Ecto neural progenitor cell (in vitro differentiated cells): ENCODE data around the gene PLAAT5.
"Not testable (repeated sequence)": the region's sequence is repeated elsewhere in the genome, so short reads cannot be mapped to it uniquely, and the experiment has no call there.

Source experiments
- DNase-seq: peaks from one replicate; pipeline ENCODE4 v3.0.0-alpha.2; 2018; ENCODE audit warnings: low spot score

PLAAT5 gene

GRCh38 chr11:63490551-63491239 lies at the start of gene PLAAT5:
Gene PLAAT5 (minus strand): TSS chr11:63491167. CDS start chr11:63491034, 133 bp downstream.
- DNase-seq = peak; percentile 73

GRCh38 chr11:63537293-63538101 lies 46.5 kb upstream of the PLAAT5 start:
- no peak for DNase-seq

- DNase-seq = no peak
Observed at GRCh38 chr11:63536669-63537292, 45.8 kb upstream of the PLAAT5 start, which contains the start of gene PLAAT4. Gene PLAAT4 (plus strand): TSS chr11:63536808. CDS start chr11:63536869, 61 bp downstream.

GRCh38 chr11:63535734-63536133 lies 44.8 kb upstream of the PLAAT5 start:
- DNase-seq = no peak

- no peak for DNase-seq
Observed at GRCh38 chr11:63534895-63535461, 44.0 kb upstream of the PLAAT5 start.

- DNase-seq = no peak
Observed at GRCh38 chr11:63534076-63534475, 43.1 kb upstream of the PLAAT5 start.

GRCh38 chr11:63532799-63533475 lies 42.0 kb upstream of the PLAAT5 start:
- no peak for DNase-seq

GRCh38 chr11:63532117-63532516 lies 41.1 kb upstream of the PLAAT5 start:
- DNase-seq = no peak

- not testable (repeated sequence) for DNase-seq
Observed at GRCh38 chr11:63531074-63531792, 40.3 kb upstream of the PLAAT5 start.

- DNase-seq = no peak
Observed at GRCh38 chr11:63530021-63530420, 39.1 kb upstream of the PLAAT5 start.

- DNase-seq = not testable (repeated sequence)
Observed at GRCh38 chr11:63529373-63529772, 38.4 kb upstream of the PLAAT5 start.

- not testable (repeated sequence) for DNase-seq
Observed at GRCh38 chr11:63528729-63529278, 37.8 kb upstream of the PLAAT5 start.

- DNase-seq = not testable (repeated sequence)
Observed at GRCh38 chr11:63528156-63528555, 37.2 kb upstream of the PLAAT5 start.

- no peak for DNase-seq
Observed at GRCh38 chr11:63527667-63528066, 36.7 kb upstream of the PLAAT5 start.

- no peak for DNase-seq
Observed at GRCh38 chr11:63523151-63523550, 32.2 kb upstream of the PLAAT5 start.

- DNase-seq = no peak
Observed at GRCh38 chr11:63521896-63522295, 30.9 kb upstream of the PLAAT5 start.

- no peak for DNase-seq
Observed at GRCh38 chr11:63520606-63521170, 29.7 kb upstream of the PLAAT5 start.

- no peak for DNase-seq
Observed at GRCh38 chr11:63518548-63518947, 27.6 kb upstream of the PLAAT5 start.

- no peak for DNase-seq
Observed at GRCh38 chr11:63517156-63517555, 26.2 kb upstream of the PLAAT5 start.

- DNase-seq = no peak
Observed at GRCh38 chr11:63516109-63516508, 25.1 kb upstream of the PLAAT5 start.
